Measurements from ENCODE around the gene CCDC3.

CCDC3 gene

DNA sequence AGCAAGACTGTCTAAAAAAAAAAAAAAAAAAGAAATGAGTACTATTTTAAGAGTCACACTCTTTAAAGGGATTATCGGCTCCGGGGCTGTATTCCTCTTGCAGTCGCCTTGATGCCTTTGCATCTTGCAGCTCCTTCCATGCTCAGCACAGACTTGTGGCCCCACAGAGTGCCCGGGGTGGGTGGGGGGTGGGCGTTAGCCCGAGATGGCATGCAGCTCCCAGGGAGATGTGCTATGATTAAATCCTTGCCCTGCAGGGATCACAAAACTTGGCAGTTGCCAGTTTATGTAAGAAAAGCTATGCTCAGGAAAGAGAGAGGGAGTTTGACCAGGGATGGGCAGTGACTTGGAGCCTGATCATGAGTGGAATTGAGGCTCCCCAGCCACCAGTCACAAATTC lies 81.9 kb downstream of the CCDC3 start:
- DNase-seq = no peak

GRCh38 chr10:12916587-12916986 lies 84.9 kb downstream of the CCDC3 start:
- DNase-seq = no peak

DNA sequence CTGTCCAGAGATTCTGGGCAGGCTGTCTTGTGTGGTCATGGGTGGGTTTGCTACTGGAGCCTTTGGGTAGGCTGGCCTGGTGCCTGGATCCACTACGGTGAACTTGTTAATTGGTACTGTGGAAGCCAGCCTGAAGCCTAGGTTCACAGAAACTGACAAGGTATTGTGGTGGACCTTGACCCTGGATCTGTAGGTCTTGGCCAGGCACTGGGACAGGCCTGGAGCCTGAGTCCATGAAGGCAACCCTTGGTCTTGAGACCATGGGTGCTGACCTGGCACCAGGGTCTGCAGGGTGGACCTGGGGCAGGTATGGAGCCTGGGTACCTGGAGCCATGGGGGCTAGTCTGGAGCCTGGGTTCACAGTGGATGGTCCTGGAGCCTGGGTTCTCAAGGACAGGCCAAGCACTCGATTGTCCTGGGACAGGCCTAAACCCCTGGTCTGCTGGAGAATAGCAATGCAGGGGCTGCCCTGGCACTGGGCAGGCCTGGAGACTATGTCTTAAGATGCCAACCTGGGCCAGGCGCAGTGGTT lies 85.8 kb downstream of the CCDC3 start:
- DNase-seq = no peak

- DNase-seq = no peak
Observed at GRCh38 chr10:12914111-12914510, 87.4 kb downstream of the CCDC3 start.

DNA sequence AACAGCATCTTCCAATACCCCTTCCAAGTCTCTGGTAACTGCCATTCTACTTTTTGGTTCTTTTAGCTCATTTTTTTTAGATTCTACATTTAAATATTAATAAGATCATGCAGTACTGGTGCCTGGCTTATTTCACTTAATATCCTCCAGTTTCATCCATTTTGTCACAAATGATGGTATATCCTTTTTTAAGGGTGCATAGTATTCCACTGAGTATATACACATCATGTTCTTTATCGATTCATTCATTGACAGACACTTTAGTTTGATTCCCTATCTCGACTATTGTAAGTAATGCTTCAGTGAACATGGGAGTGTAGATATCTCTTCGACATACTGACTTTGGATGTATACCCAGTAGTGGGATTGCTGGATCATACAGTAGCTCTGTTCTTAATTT lies 89.7 kb downstream of the CCDC3 start:
- DNase-seq = no peak

GRCh38 chr10:12910835-12911234 lies 90.7 kb downstream of the CCDC3 start:
- no peak for DNase-seq

GRCh38 chr10:12909836-12910185 lies 91.7 kb downstream of the CCDC3 start:
- DNase-seq = no peak

DNA sequence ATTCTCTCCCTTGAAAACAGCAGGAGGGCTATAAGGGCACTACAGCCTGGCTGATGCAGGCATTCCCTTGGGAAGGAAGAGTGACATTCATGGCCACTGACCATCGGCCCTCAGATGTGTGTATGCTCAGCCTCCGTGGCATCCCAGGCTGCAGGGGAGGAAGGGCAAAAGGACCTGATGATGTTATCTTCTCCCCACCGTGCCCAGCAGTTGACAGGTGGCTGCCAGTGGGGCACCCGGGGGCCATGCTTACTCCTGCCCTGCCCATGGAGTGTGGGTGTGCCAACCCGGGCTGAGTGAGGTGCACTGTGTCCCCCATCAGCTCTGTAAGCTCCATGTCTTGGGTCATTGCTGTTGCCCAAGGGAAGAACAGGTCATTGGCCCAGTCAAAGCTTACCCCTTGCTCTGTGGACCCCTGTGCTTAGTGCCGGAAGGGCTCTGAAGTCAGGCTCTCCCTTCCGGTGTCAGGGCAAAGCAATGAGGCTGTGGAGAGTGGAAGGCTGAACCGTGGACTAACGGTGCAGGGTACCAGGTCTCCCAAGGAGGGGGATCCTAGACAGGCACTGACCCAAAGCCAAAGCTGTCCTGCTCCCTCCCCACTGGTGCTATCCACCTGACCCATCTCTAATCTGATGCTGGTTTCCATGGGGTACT lies 92.2 kb downstream of the CCDC3 start:
- DNase-seq = no peak

DNA sequence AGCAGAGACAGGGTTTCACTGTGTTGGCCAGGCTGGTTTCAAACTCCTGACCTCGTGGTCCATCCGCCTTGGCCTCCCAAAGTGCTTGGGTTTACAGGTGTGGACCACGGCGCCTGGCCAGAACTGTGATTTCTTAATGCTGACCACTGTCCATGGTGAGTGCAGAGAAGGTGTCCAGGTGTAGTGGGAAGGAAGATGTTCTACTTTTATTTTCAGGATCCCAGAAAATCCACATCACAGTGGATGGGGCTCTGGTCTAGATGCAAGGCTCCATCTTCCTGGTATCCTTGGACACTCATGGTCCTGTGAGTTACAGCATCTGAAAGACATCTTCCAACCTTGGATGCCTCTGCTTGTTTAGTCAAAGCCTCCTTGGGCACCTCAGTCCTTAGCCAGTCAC lies 92.7 kb downstream of the CCDC3 start:
- no peak for DNase-seq

GRCh38 chr10:12907656-12908055 lies 93.9 kb downstream of the CCDC3 start:
- DNase-seq = no peak

GRCh38 chr10:12906051-12906541 lies 95.4 kb downstream of the CCDC3 start:
- DNase-seq = no peak

- DNase-seq = no peak
Observed at GRCh38 chr10:12905067-12905466, 96.4 kb downstream of the CCDC3 start.

- no peak for DNase-seq
Observed at GRCh38 chr10:12902851-12903358, 98.6 kb downstream of the CCDC3 start.

GRCh38 chr10:12902135-12902572 lies 99.4 kb downstream of the CCDC3 start:
- peak; percentile 17 for DNase-seq

DNA sequence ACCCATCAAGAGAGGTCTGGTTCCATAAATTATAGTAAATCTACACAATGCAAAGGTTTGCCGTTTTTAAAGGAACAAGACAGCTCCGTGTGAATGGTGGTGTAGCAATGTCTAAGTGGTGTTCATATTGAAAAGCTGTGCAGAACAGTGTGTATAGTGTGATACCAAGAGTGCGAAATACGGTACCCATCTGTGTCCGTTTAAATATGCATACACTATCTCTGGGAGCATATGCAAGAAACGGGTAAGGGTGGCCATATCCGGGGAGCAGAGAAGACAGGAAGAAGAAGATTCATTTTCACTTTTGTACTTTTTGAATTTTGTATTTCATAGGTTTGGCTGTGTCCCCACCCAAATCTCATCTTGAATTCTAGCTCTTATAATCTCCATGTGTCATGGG lies 102.0 kb downstream of the CCDC3 start:
- DNase-seq = no peak

GRCh38 chr10:12898271-12898670 lies 103.2 kb downstream of the CCDC3 start:
- no peak for DNase-seq

DNA sequence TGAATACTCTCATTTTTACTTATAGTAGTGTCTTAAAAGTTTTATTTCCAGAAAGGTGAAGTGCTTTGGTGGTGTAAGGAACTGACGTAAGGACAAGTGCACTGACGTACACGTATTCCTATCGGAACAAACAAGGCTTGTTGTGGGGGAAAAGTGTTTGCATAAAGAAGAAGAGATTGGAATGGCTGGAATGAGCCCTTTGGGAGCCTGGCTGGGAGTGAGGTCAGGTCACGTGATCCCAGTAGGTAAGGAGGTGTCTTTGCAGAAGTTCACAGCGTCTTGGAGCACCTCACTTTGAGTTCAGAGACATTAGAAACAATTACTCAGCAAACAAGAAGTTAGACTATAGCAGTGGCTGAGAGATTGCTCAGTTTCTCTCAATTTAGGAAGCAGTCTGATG lies 104.2 kb downstream of the CCDC3 start:
- no peak for DNase-seq

DNA sequence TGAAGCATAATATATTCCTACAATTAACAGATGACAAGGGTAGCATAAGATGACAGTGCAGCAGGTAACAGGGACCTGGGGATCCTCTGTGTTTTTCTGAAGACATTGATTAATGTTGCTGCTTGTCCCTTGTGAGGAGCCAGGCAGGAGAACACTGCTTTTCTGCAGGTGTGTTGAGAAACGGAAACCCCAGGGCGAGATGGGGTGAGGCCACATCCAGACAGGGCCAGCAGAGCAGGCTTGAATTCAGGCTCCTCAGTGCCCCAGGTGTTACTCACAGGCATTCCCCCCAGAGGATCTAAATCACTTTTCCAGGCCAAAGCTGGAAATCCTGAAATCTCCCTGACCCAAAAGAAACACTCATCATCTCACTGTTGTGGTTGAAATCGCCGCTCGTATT lies 105.3 kb downstream of the CCDC3 start:
- DNase-seq = no peak

GRCh38 chr10:12892924-12893323 lies 108.6 kb downstream of the CCDC3 start:
- DNase-seq = no peak

DNA sequence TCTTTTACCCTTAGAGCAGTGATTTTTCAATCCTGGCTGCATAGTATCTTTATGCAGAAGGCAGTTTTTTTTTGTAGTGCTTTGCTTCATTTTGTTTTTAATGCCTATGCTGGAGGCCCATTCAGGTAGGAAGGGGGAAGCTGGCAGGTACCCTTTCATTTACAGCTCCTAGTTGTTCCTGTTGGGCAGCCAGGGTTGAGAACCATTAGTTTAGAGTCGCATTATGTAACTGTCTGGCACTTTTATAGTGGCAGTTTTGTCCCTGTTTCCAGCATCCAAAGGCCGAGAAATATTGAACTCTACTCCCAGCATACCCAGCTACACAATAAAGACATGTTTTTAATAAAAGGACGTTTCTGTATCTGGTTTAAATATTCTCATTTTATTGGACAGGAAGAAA lies 110.6 kb downstream of the CCDC3 start:
- DNase-seq = no peak

GRCh38 chr10:12888470-12888869 lies 113.0 kb downstream of the CCDC3 start:
- DNase-seq = no peak

DNA sequence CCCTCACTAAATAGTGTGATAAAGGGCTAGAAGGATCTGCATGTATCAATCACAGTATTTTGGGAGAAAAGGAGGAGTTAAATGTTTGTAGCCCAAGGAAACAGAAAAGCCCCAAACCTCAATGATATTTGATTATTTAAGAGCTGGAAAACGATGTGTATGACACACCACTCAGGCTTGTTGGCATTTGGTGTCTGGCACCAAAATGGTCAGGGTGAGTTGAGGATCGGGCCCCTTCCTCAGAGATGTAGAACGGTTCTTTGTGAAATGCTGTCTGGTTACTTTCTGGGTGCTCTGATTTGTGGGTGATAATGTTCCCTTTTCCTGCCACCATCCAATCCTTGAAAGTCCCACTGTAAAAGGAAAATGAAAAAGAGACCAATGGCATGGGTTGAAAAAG lies 113.7 kb downstream of the CCDC3 start:
- DNase-seq = no peak

DNA sequence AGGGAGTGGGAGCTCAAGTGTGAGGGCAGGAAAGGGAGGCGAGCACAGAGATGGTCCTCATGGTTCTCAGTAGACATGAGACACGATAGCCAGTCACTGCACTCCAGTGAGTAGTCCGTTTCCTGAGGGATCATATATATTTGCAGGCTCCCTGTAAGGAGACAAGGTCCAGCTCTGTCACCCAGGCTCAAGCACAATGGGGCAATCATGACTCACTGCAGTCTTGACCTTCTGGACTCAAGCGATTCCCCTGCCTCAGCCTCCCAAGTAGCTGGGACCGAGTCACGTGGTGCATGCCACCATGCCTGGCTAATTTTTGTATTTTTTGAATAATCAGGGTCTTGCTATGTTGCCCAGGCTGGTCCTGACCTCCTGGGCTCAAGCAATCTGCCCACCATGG lies 116.7 kb downstream of the CCDC3 start:
- no peak for DNase-seq

GRCh38 chr10:12880423-12880822 lies 121.1 kb downstream of the CCDC3 start:
- no peak for DNase-seq

DNA sequence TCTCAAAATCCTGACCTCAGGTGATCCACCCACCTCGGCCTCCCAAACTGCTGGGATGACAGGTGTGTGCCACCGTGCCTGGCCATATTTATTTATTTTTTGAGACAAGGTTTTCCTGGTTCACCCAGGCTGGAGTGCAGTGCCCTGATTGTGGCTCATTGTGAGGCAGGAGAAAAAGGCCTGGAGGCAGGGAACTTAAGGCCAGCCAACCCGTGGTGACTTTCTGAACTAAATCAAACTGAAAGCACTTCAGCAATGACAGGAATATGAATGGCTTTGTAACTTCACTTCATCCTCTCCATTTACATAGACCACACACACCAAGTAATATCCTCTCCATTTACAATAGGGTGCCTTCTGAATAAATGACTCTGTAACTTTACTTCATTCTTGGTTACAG lies 124.4 kb downstream of the CCDC3 start:
- no peak for DNase-seq

Data from activated T-cell treated with anti-CD3 and anti-CD28 coated beads for 4 hours (primary cell).